Astrocyte of the cerebellum (primary cell): ENCODE data around the gene GK2.

Experiments
- DNase-seq: peaks from one replicate; pipeline ENCODE4 v3.0.0-alpha.2; 2011; ENCODE audit warnings: low read depth
- H3K4me3 ChIP-seq: 2 replicates; pipeline ENCODE4 v1.5.1; 2011; ENCODE audit warnings: mild to moderate bottlenecking, low read depth, low read length, moderate library complexity
- in situ Hi-C: cut with HindIII; loops from 2 replicates; pipeline ENCODE4 v1.10.0; 2017; ENCODE audit warnings: low sequenced_read_pairs
- TF ChIP-seq, protein P1 (sequence below): IDR thresholded peaks from 2 replicates; pipeline ENCODE4 v1.5.1; 2012; ENCODE audit warnings: low read length, low read depth, moderate library complexity, mild to moderate bottlenecking; ENCODE audit errors: missing control alignments

The GK2 gene

DNA sequence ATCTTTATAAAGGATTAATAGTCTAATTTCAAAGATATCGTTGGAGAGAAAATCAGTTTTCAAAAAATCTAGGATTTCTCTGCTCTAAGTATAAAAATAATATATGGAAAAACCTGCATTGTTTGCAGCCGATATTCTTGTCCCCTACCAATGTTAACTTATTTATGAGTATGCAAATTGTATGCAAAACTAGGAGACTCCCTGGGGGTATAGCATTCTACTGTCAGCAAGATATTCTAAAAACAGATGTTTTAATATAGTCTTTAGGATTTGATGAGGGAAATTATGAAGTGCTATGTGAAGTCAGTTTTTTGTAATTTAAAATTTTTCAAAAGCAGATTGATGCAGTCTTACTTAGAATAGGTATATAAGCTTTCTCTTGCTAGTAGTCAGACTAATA, 40.9 kb downstream of the GK2 start:
- no peak overlapping the region for H3K4me3 ChIP-seq
- no peak for DNase-seq
- TF ChIP-seq, protein P1, sequence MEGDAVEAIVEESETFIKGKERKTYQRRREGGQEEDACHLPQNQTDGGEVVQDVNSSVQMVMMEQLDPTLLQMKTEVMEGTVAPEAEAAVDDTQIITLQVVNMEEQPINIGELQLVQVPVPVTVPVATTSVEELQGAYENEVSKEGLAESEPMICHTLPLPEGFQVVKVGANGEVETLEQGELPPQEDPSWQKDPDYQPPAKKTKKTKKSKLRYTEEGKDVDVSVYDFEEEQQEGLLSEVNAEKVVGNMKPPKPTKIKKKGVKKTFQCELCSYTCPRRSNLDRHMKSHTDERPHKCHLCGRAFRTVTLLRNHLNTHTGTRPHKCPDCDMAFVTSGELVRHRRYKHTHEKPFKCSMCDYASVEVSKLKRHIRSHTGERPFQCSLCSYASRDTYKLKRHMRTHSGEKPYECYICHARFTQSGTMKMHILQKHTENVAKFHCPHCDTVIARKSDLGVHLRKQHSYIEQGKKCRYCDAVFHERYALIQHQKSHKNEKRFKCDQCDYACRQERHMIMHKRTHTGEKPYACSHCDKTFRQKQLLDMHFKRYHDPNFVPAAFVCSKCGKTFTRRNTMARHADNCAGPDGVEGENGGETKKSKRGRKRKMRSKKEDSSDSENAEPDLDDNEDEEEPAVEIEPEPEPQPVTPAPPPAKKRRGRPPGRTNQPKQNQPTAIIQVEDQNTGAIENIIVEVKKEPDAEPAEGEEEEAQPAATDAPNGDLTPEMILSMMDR = no peak
- in situ Hi-C loops = no loop called here

DNA sequence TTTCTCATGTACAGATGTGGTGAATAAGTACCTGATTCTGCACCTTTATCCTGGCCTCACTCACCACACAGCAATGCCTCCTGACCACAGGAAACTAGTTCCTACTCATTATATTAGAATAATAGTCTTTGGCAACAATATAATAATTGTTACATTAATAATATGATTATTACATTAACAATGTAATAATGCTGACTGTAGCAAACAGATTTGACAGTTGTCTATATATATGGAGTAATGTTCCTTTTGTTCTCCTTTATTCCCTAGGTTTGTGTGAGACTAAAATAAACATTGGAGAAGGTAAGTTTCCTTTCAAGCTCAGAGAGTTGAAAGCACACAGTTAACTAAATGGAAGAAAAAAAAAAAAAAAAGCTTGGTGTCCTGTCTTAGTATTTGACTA, 41.6 kb downstream of the GK2 start:
- in situ Hi-C loops = no loop called here
- TF ChIP-seq, protein P1 = no peak

GRCh38 chr4:79364061-79364460, 44.0 kb downstream of the GK2 start:
- TF ChIP-seq, protein P1 = no peak
- no peak overlapping the region for H3K4me3 ChIP-seq
- in situ Hi-C loops = no loop called here
- DNase-seq = no peak

More for the DNA sequence above, 41.6 kb downstream of the GK2 start:
- no peak for DNase-seq
- no peak overlapping the region for H3K4me3 ChIP-seq

DNA sequence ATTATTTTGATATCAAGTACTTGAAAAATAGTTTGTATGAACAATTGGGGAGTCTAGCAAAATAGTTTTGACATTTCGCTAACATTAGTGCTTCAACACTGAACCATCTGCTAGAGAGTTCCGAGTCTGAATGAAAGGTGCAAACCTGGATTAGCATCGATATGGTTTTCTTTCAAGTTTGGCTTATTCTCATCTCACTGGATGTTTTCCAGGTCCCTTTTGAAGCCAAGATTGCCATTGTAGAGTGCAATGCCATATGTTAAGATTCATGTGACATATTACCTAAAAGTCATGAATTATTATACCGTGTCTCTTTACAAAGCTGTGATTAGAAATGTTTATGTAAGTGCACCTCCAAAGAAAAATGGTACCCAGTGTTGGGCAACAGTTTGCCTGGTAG, 45.4 kb downstream of the GK2 start:
- no peak overlapping the region for H3K4me3 ChIP-seq
- no peak for DNase-seq
- TF ChIP-seq, protein P1 = no peak
- in situ Hi-C loops = no loop called here

GRCh38 chr4:79360006-79360405, 48.0 kb downstream of the GK2 start:
- H3K4me3 ChIP-seq = no peak overlapping the region
- no peak for DNase-seq
- TF ChIP-seq, protein P1 = no peak
- in situ Hi-C loops = no loop called here

DNA sequence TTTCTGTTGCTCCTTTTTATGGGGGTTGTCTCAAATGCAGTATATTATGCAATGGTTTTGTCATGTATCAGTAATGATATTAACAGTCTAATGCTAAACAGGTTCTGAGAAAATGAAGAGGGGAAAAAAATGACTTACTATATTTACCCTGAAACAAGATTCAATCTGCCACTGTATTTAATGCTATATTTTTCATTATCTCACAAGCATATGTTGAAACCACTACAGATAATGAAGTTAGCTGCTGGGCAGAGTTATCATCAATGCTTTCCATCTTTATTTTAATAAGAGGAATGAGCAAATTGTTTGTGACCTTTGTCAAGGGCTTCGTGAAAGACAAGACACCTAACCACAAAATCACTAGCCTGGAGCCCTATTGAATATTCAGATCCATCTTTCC, 49.6 kb downstream of the GK2 start:
- no peak overlapping the region for H3K4me3 ChIP-seq
- DNase-seq = no peak
- TF ChIP-seq, protein P1 = no peak
- in situ Hi-C loops = no loop called here

DNA sequence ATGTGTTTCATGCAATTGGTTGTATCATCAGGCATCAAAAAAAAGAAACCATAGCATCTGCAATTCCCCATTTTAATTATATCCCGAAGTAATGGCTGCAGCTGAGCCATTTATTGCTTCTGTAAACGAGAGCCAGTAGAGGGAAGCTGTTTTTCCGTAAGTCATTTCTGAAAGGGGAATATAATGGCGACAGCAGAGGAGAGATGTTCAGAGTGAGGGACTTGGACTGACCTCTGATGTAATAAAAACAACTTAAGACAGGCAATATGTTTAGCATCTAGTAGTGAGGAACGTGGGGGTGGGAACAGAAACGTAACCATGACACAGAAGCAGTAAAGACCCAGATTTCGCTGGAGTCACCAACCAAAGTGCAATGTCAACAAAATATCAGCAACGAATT, 50.7 kb downstream of the GK2 start:
- TF ChIP-seq, protein P1 = no peak
- in situ Hi-C loops = no loop called here
- no peak for DNase-seq
- no peak overlapping the region for H3K4me3 ChIP-seq
